IPS-15b (cell line): ENCODE measurements around the gene KRTAP12-4.
"Not testable (repeated sequence)": the region's sequence is repeated elsewhere in the genome, so short reads cannot be mapped to it uniquely, and the experiment has no call there.

Source experiments
- H3K27me3 ChIP-seq: one replicate; pipeline ENCODE4 v1.6.1; 2013; ENCODE audit warnings: low read length; ENCODE audit not compliant: control insufficient read depth, insufficient read depth
- H3K36me3 ChIP-seq: one replicate; pipeline ENCODE4 v1.6.1; 2013; ENCODE audit warnings: low read length; ENCODE audit not compliant: control insufficient read depth, insufficient read depth
- H3K4me1 ChIP-seq: one replicate; pipeline ENCODE4 v1.6.1; 2013; ENCODE audit warnings: mild to moderate bottlenecking, low read length; ENCODE audit not compliant: control insufficient read depth, insufficient read depth
- H3K4me3 ChIP-seq: one replicate; pipeline ENCODE4 v1.5.1; 2013; ENCODE audit warnings: low read depth, low read length
- H3K9ac ChIP-seq: one replicate; pipeline ENCODE4 v1.6.1; 2013; ENCODE audit warnings: low read depth, mild to moderate bottlenecking, low read length
- H3K9me3 ChIP-seq: one replicate; pipeline ENCODE4 v1.6.1; 2013; ENCODE audit warnings: mild to moderate bottlenecking, low read length; ENCODE audit not compliant: control insufficient read depth, insufficient read depth

KRTAP12-4 gene

GRCh38 chr21:44664691-44665090, 10.2 kb upstream of the KRTAP12-4 start:
- Histone ChIP-seq H3K9me3 (no peaks in the 10 kb centered on the region), H3K9ac (no peak overlapping the region), H3K27me3 (no peaks in the 10 kb centered on the region), H3K4me1 (peaks cover 9% of the 10 kb centered on the region), H3K4me3 (no peak overlapping the region), H3K36me3 (no peaks in the 10 kb centered on the region)

DNA sequence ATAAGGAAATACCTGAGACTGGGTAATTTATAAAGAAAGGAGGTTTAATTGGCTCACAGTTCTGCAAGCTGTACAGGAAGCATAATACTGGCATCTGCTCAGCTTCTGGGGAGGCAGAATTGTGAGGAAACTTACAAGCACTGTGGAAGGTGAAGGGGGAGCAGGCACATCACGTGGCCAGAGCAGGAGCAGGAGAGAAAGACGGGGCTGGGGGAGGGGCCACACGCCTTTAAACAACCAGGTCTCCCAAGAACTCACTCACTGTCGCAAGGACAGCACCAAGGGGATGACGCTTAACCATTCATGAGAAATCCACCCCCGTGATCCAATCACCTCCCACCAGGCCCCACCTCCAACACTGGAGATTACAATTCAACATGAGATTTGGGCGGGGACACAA, 7.1 kb upstream of the KRTAP12-4 start:
- H3K36me3 ChIP-seq, H3K9ac ChIP-seq, H3K27me3 ChIP-seq, H3K4me3 ChIP-seq, H3K9me3 ChIP-seq: not testable (repeated sequence)
- peaks cover 16% of the 10 kb centered on the region for H3K4me1 ChIP-seq

GRCh38 chr21:44658913-44659595, 4.6 kb upstream of the KRTAP12-4 start:
- Histone ChIP-seq H3K27me3 (no peaks in the 10 kb centered on the region), H3K9ac (no peak overlapping the region), H3K36me3 (no peaks in the 10 kb centered on the region), H3K4me3 (no peak overlapping the region), H3K9me3 (no peaks in the 10 kb centered on the region), H3K4me1 (peaks cover 16% of the 10 kb centered on the region)

DNA sequence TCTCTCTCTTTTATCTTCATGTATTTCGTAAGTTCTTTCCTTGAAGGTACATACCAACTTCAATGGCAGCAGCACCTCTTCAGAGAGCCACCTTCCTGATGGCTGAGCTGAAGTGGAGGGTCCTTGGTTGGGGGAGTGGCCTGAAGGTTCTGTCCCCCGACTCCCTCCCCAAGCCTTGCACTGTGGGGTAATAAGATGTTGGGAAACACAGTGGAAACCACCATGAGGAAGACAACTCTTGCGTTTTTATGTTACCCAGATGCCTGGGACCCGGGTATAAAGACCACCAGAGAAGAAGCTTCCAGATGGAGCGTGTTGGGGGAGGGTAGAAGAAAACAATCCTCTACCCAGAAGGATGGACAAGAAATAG, 4.1 kb upstream of the KRTAP12-4 start:
- H3K36me3 ChIP-seq = no peaks in the 10 kb centered on the region
- no peak overlapping the region for H3K9ac ChIP-seq
- no peaks in the 10 kb centered on the region for H3K27me3 ChIP-seq
- no peaks in the 10 kb centered on the region for H3K9me3 ChIP-seq
- no peak overlapping the region for H3K4me3 ChIP-seq
- peaks cover 16% of the 10 kb centered on the region for H3K4me1 ChIP-seq

DNA sequence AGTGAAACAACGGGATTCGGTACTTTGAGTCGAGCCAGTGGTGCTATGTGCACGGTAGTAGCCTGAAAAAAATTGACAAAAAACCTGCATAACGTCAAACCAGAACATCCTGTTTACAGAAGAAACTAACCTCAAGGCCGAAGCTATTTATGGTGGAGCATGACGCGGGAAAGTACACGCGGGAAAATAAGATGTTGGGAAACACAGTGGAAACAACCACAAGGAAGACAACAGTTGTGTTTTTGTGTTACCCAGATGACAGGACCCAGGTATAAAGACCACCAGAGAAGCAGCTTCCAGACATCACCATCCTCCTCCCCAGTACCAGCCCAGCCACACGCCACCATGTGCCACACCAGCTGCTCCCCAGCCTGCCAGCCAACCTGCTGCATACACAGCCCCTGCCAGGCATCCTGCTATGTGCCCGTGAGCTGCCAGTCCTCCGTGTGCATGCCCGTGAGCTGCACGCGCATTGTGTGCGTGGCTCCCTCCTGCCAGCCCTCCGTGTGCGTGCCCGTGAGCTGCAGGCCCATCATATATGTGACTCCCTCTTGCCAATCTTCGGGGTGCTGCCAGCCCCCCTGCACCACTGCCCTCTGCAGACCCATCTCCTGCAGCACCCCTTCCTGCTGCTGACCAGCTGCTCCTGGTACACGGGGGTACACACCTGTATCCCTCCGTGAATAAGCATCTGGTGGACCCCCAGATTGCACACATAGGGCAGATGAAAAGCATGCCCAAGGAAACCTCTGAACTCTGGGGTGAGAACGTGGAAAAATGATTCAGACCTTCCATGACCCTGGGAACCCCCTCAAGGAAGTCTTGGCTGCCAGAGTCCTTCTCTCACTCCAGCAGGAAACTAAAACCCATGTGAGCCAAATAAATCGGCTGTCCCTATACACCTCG, 3.4 kb upstream of the KRTAP12-4 start, which contains the start of gene KRTAP12-3:
Gene KRTAP12-3 (plus strand): TSS at position 298 of the 906 bp plus-strand sequence. CDS start 48 bp downstream, at position 346.
- H3K9me3 ChIP-seq = no peaks in the 10 kb centered on the region
- no peak within 1 kb of the TSS for H3K9ac ChIP-seq
- no peaks in the 10 kb centered on the region for H3K36me3 ChIP-seq
- peaks cover 16% of the 10 kb centered on the region for H3K4me1 ChIP-seq
- H3K27me3 ChIP-seq = no peaks in the 10 kb centered on the region
- no peak within 1 kb of the TSS for H3K4me3 ChIP-seq

DNA sequence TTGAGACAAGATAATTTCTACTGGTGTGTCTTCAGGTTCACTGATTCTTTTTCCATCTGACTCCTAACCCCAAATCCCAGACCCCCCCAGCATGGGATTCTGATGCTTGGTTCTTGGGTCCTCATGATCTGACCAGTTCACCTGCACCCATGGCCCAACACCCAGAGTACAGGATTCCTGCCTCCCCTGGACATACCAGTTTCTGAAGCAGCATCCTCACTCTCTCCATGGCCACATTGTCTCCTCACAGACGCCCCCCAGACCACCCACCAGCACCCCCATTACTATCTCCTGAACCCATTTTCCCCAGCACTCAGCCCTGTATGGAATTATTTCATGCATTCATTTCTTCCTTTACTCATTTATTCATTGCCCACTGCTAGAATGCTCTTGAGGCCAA, 2.4 kb upstream of the KRTAP12-4 start:
- peaks cover 16% of the 10 kb centered on the region for H3K4me1 ChIP-seq
- no peaks in the 10 kb centered on the region for H3K36me3 ChIP-seq
- no peak overlapping the region for H3K4me3 ChIP-seq
- H3K9me3 ChIP-seq = no peaks in the 10 kb centered on the region
- H3K9ac ChIP-seq = no peak overlapping the region
- H3K27me3 ChIP-seq = no peaks in the 10 kb centered on the region

- peaks cover under 1% of the 10 kb centered on the region for H3K4me1 ChIP-seq
- no peaks in the 10 kb centered on the region for H3K9me3 ChIP-seq
- H3K27me3 ChIP-seq = no peaks in the 10 kb centered on the region
- no peak overlapping the region for H3K9ac ChIP-seq
- no peak overlapping the region for H3K4me3 ChIP-seq
- no peaks in the 10 kb centered on the region for H3K36me3 ChIP-seq
Measured at GRCh38 chr21:44653656-44654575, 543 bp downstream of the KRTAP12-4 start.

DNA sequence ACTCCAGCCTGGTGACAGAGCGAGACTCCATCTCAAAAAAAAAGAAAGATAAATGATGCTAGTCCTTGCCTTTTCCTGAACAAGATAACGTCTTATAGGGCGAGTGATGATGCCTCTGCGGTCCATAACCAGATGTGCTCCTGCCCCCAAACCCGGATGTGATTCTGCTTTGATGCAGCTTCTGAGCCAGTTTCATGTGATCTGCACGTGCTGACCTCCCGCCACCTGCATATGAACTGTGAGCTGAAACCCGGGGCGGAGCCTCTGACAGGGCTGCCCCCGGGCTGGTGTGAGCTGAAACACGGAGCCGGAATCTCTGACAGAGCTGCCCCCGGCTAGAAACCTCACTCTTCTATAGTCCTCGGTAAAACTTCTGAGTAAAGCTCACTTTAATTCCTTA, 1.3 kb downstream of the KRTAP12-4 start:
- Histone ChIP-seq H3K4me3 (no peak overlapping the region), H3K27me3 (no peaks in the 10 kb centered on the region), H3K4me1 (no peaks in the 10 kb centered on the region), H3K9ac (no peak overlapping the region), H3K9me3 (no peaks in the 10 kb centered on the region), H3K36me3 (no peaks in the 10 kb centered on the region)

- Histone ChIP-seq H3K4me3 (no peak overlapping the region), H3K9me3 (no peaks in the 10 kb centered on the region), H3K36me3 (no peaks in the 10 kb centered on the region), H3K4me1 (no peaks in the 10 kb centered on the region), H3K9ac (no peak overlapping the region), H3K27me3 (no peaks in the 10 kb centered on the region)
Measured at GRCh38 chr21:44650973-44651675, 3.3 kb downstream of the KRTAP12-4 start.

DNA sequence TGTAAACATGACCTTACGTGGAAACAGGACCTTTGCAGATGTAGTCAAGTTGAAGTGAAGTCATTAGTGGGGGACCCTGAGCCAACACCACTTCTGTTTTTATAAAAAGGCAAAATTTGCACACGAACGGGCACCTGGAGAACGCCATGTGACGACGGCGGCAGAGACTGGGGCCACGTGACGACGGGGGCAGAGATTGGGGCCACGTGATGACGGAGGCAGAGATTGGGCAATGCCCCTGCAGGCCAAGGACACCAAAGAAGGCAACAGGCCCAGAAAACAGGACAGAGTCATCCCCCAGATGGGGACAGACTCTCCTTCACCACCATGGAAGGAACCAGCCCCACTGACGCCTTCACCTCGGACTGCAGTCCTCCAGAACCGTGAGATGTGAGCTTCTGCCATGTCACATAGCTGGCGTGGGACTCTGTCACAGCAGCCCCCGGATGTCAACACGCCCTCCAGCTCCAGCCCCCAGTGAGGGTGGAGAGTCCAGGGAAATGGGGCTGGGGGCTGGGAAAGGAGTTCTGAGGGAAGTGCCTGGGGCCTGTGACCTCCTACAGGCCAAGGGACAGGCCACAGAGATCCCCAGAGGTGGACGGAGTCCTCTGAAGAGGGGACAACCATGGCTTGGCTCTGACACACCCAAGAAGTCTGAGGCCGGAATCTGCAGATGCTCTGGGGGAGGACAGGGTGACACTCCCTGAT, 4.0 kb downstream of the KRTAP12-4 start:
- Histone ChIP-seq H3K36me3 (no peaks in the 10 kb centered on the region), H3K9me3 (no peaks in the 10 kb centered on the region), H3K4me3 (no peak overlapping the region), H3K9ac (no peak overlapping the region), H3K4me1 (no peaks in the 10 kb centered on the region), H3K27me3 (no peaks in the 10 kb centered on the region)
